OCI-LY7 (cell line): ENCODE data around the gene SLC16A11.

ENCODE experiments used
- EZH2phosphoT487 ChIP-seq: fragments of 200-600 bp; sonication (generic); IDR thresholded peaks from 2 replicates; pipeline ENCODE4 v1.6.1; 2018; ENCODE audit warnings: low read depth, borderline replicate concordance, mild to moderate bottlenecking, mixed run types, antibody characterized with exemption, low read length, moderate library complexity, mixed read lengths
- TF ChIP-seq, protein P1 (sequence below): fragments of 200-600 bp; sonication (generic); conservative IDR thresholded peaks from 2 replicates; pipeline ENCODE4 v1.5.1; 2014; ENCODE audit warnings: mild to moderate bottlenecking, antibody characterized with exemption, low read length, moderate library complexity, mixed read lengths

DNA sequence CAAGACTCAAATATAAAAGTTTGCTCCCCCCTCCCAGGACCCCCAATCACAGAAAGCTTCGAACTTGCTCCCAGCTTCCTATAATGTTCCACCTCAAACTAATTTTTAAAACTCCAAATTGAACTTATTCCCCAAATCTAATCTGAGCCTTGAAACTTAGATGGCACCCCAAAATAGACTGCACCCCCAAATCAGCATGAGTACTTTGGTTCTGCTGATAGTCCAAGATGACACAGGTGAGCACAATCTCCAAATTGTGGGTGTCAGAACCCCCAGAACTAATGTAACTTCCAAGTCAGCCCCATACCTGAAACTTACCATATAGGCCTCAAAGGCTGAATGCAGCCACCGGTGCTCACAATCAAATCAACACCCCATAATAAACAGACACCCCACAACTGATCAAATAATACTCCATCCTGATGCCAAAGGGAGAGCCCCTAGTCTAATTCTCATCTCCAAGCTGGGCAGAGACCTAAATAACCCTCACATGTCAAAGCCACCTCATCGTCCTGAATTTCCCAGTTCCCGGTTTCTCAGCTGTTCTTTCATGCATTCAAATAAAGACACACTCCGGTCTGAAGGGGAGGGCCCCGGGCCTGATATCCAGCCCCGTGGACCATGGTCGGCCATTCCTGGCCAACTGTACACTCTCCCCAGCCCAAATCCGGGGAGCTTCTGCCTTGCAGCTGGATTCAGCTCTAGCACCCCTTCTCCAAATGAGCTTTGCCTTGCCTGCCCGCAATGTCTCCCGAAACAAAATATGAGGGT lies 22.8 kb downstream of the SLC16A11 start:
- TF ChIP-seq EZH2phosphoT487, result no peak
- TF ChIP-seq, protein P1, sequence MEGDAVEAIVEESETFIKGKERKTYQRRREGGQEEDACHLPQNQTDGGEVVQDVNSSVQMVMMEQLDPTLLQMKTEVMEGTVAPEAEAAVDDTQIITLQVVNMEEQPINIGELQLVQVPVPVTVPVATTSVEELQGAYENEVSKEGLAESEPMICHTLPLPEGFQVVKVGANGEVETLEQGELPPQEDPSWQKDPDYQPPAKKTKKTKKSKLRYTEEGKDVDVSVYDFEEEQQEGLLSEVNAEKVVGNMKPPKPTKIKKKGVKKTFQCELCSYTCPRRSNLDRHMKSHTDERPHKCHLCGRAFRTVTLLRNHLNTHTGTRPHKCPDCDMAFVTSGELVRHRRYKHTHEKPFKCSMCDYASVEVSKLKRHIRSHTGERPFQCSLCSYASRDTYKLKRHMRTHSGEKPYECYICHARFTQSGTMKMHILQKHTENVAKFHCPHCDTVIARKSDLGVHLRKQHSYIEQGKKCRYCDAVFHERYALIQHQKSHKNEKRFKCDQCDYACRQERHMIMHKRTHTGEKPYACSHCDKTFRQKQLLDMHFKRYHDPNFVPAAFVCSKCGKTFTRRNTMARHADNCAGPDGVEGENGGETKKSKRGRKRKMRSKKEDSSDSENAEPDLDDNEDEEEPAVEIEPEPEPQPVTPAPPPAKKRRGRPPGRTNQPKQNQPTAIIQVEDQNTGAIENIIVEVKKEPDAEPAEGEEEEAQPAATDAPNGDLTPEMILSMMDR, result no peak
